GM23248 (cell line): ENCODE data around the gene GBGT1. TPM values are rescaled to one million over a fixed set of nuclear protein-coding genes. Genes with fewer than 3 reads are reported as not detected.

Experiments used
- DNase-seq: peaks from one replicate; pipeline ENCODE4 v3.0.0-alpha.2; 2015
- H2AFZ ChIP-seq: fragments of 200-600 bp; sonication (generic); 2 replicates; pipeline ENCODE4 v1.6.1; 2016; ENCODE audit warnings: antibody characterized with exemption
- H3F3A ChIP-seq: fragments of 200-600 bp; sonication (generic); 2 replicates; pipeline ENCODE4 v1.6.1; 2016; ENCODE audit warnings: mild to moderate bottlenecking, antibody characterized with exemption, mixed run types; ENCODE audit not compliant: insufficient read depth
- H3K27ac ChIP-seq: fragments of 200-600 bp; sonication (generic); 2 replicates; pipeline ENCODE4 v1.5.1; 2016; ENCODE audit warnings: mild to moderate bottlenecking
- H3K27me3 ChIP-seq: fragments of 200-600 bp; sonication (generic); replicated peaks from 2 replicates; pipeline ENCODE4 v1.6.1; 2016; ENCODE audit warnings: mild to moderate bottlenecking; ENCODE audit not compliant: insufficient read depth
- H3K36me3 ChIP-seq: fragments of 200-600 bp; sonication (generic); 2 replicates; pipeline ENCODE4 v1.6.1; 2016; ENCODE audit warnings: low read depth, mild to moderate bottlenecking
- H3K4me1 ChIP-seq: fragments of 200-600 bp; sonication (generic); 2 replicates; pipeline ENCODE4 v1.6.1; 2016; ENCODE audit warnings: mild to moderate bottlenecking; ENCODE audit not compliant: insufficient read depth
- H3K4me2 ChIP-seq: fragments of 200-600 bp; sonication (generic); one replicate; pipeline ENCODE4 v1.6.1; 2016; ENCODE audit warnings: mild to moderate bottlenecking; ENCODE audit not compliant: unreplicated experiment
- H3K4me3 ChIP-seq: fragments of 200-600 bp; sonication (generic); 2 replicates; pipeline ENCODE4 v1.5.1; 2016; ENCODE audit warnings: mild to moderate bottlenecking
- H3K79me2 ChIP-seq: fragments of 200-600 bp; sonication (generic); 2 replicates; pipeline ENCODE4 v1.6.1; 2016; ENCODE audit warnings: mild to moderate bottlenecking; ENCODE audit not compliant: insufficient read depth
- H3K9ac ChIP-seq: fragments of 200-600 bp; sonication (generic); 2 replicates; pipeline ENCODE4 v1.6.1; 2016; ENCODE audit warnings: mild to moderate bottlenecking
- H3K9me2 ChIP-seq: fragments of 200-600 bp; sonication (generic); 2 replicates; pipeline ENCODE4 v1.6.1; 2016; ENCODE audit warnings: mixed run types, mild to moderate bottlenecking, moderate library complexity; ENCODE audit not compliant: insufficient read depth
- H3K9me3 ChIP-seq: fragments of 200-600 bp; sonication (generic); one replicate; pipeline ENCODE4 v1.6.1; 2017; ENCODE audit warnings: low read depth
- H4K20me1 ChIP-seq: fragments of 200-600 bp; sonication (generic); 2 replicates; pipeline ENCODE4 v1.6.0; 2016; ENCODE audit not compliant: insufficient read depth
- EZH2 ChIP-seq: fragments of 200-600 bp; sonication (generic); IDR thresholded peaks from 2 replicates; pipeline ENCODE4 v1.6.1; 2018; ENCODE audit warnings: antibody characterized with exemption, mild to moderate bottlenecking; ENCODE audit not compliant: insufficient read depth, poor library complexity, severe bottlenecking
- EZH2phosphoT487 ChIP-seq: fragments of 200-600 bp; sonication (generic); IDR thresholded peaks from 2 replicates; pipeline ENCODE4 v1.6.1; 2018; ENCODE audit warnings: antibody characterized with exemption, moderate library complexity, mild to moderate bottlenecking, low read depth; ENCODE audit not compliant: insufficient read depth
- WGBS, 2 experiments: methylation state at CpG; one replicate each; pipeline ENCODE4 v1.1.6; 2015 to 2017; ENCODE audit warnings: low lambda C conversion rate in 2 of 2, low coverage in 1 of 2; ENCODE audit errors: missing lambda C conversion rate in 2 of 2; 5-methylcytosine and 5-hydroxymethylcytosine counted together
- in situ Hi-C: fragments of 300-500 bp; cut with MboI; formaldehyde crosslinking; loops from 2 replicates; pipeline ENCODE4 v1.15.0; 2020
- polyA plus RNA-seq: library from polyadenylated mRNA; unstranded; fragments of >200 nt; fragmentation: Nextera tagmentation; extraction: Ambion mirVana; gene quantifications from 2 replicates; pipeline ENCODE4 v1.2.1, GENCODE V29; 2016
- total RNA-seq: library from RNA; depleted of rRNA; stranded (reverse); fragments of >200 nt; shearing (Covaris generic); gene quantifications from 2 replicates; pipeline ENCODE4 v1.2.3, GENCODE V29; 2014

The GBGT1 gene
- total and polyA plus RNA-seq, 2 experiments from 2014 or later = 0.95 to 3.1 TPM

DNA sequence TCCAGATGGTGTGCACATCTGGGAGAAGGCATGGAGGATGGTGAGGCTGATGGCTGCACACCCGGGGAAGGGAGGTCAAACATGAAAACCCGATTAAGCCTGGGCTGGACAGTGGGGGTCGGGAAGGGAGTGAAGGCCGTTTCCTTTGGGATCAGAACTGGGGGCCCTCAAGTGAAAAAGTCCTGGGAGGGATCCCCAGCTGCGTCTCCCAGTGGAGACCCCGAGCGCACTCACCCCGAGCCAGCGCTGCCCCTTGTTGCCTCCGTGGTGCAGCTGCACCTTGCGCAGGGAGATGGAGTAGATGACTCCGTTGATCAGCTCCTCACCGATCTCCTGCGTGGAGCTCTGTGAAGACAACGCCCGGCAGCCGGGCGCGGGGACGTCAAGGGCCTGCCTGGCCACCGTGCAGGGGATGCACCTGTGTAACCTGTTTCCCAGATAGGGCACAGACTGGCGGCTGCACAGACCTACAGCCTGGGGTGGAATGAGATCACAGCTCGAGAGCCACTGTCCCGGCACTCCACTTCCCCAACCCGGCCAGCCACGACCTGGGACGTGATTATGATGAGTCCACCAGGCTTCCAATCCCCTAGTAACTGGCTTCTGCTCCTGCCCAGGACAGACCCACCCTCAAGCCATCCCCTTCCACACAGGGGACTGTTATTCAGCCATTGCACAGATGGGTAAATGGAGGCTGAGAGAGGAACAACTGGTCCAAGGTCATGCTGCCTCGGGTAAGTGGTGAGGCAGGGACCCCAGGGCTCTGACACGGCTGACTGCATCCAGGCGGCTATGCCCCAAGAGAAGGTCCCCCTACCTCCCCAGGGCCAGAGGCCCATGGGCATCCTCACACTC is 51.7 kb downstream of the GBGT1 start:
- H3K9me3 ChIP-seq = no peaks in the 10 kb centered on the region
- in situ Hi-C loops = no loop called here
- no peak for TF ChIP-seq EZH2
- TF ChIP-seq EZH2phosphoT487 = no peak
- DNase-seq = no peak
- H3K4me3 ChIP-seq = no peak overlapping the region
- H3K4me2 ChIP-seq = no peak overlapping the region
- H3K27ac ChIP-seq = no peak overlapping the region
- H3K27me3 ChIP-seq = no peaks in the 10 kb centered on the region
- 87% methylated on average over 30 of the region's 30 CpGs for WGBS, 2 experiments
- H4K20me1 ChIP-seq = no peaks in the 10 kb centered on the region; the same call in 1 of the 2 replicates
- H3K79me2 ChIP-seq = peaks cover 55% of the 10 kb centered on the region
- H3F3A ChIP-seq = no peaks in the 10 kb centered on the region
- H3K9me2 ChIP-seq = no peaks in the 10 kb centered on the region
- peaks cover 20% of the 10 kb centered on the region; the same call in 1 of the 2 replicates for H3K4me1 ChIP-seq
- H3K36me3 ChIP-seq = peaks cover 6% of the 10 kb centered on the region; the same call in 1 of the 2 replicates
- no peak overlapping the region for H3K9ac ChIP-seq
- no peak overlapping the region for H2AFZ ChIP-seq

DNA sequence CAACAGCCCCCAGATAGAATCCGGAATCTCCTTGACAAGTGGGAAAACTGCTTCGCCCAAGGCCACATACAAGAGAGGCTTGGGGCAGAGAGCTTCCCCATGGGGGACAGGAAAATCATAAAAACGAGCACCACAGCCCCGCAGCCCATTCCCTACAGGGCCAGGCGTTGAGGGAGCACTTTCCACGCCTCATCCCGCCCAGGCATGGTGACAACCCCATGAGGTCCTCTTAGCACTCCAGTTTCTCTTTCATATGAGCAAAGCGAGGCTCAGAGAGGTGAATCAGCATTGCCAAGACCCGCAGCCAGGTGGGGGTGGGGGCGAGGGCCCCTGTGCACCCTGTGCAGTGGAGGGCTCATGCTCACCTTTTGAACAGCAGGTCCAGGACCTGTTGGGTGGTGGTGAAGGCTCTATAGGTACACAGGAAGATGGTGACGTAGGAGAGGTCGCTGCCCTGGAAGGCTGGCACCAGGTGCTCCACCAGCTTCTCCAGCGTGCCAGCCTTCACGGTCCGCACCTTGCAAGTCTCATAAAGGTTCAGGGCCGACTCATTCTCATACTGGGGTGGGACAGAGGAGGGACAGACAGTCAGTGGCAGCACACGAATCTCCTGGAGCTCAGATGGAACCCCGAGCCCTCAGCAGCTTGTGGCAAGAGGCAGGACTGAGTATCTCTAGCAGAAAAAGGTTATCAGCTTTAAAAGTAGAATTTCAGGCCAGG is 53.6 kb downstream of the GBGT1 start:
- Histone ChIP-seq H3K9me3 (no peaks in the 10 kb centered on the region), H3F3A (no peaks in the 10 kb centered on the region), H3K27ac (no peak overlapping the region), H3K9ac (no peak overlapping the region), H2AFZ (no peak overlapping the region), H4K20me1 (no peaks in the 10 kb centered on the region), H3K4me3 (no peak overlapping the region), H3K4me1 (peaks cover 13% of the 10 kb centered on the region; the same call in 1 of the 2 replicates), H3K9me2 (no peaks in the 10 kb centered on the region), H3K4me2 (no peak overlapping the region), H3K79me2 (peaks cover 36% of the 10 kb centered on the region), H3K36me3 (peaks cover 6% of the 10 kb centered on the region; the same call in 1 of the 2 replicates), H3K27me3 (no peaks in the 10 kb centered on the region)
- 92 to 97% methylated on average over 18 of the region's 18 CpGs for WGBS, 2 experiments
- in situ Hi-C loops = loop anchor here (5.0 kb wide), 1 partner anchor 37 kb away; no protein-coding TSS in a partner anchor
- TF ChIP-seq EZH2 (no peak), EZH2phosphoT487 (no peak)
- DNase-seq = no peak

DNA sequence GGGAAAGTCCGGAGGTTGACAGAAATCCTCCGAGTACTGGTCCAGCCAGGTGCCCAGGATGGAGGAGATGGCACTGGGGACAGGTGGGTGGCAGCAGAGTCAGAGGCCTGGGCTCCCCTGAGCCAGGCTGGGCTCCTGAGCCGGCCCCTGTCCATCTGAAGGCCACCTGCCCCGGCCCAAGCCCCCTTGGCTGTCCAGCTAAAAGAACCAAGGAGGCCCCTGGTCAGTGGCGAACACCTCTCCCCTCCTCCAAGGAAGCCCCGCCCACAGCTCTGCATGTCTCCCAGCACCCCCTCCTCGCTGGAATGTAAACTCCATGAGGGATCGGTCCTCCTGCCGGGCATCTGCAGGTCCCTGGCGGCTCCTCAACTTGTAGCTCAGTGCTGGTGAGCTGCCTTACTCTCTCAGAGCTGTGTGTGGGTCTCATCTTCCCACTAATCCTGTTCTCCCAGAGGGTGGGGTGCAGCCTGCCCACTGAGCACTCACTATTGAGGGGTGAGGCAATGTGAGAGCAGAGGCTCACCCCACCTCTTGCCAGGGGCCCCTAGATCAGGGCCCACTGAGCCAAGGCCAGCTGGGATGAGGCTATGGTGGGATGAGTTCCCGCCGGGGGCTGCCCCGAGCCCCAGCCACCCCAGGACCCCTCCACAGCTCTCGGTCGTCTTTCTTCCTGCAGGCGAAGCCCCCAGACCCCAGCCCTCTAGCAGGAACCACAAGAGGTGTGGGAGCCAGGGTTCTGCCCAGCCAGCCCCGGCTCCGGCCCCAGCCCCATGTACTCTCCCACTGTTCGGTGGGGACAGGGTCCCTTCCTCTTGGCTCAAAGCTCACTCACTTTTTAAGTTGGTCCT is 54.7 kb downstream of the GBGT1 start:
- Histone ChIP-seq H3K79me2 (peaks cover 25% of the 10 kb centered on the region), H3K9me3 (no peaks in the 10 kb centered on the region), H3K9ac (no peak overlapping the region), H3K27me3 (no peaks in the 10 kb centered on the region), H3K4me1 (peaks cover 9% of the 10 kb centered on the region; the same call in 1 of the 2 replicates), H2AFZ (no peak overlapping the region), H4K20me1 (no peaks in the 10 kb centered on the region), H3K27ac (no peak overlapping the region), H3K9me2 (no peaks in the 10 kb centered on the region), H3K36me3 (peaks cover 6% of the 10 kb centered on the region; the same call in 1 of the 2 replicates), H3F3A (no peaks in the 10 kb centered on the region), H3K4me2 (no peak overlapping the region), H3K4me3 (no peak overlapping the region)
- in situ Hi-C loops = loop anchor here (5.0 kb wide), 1 partner anchor 38 kb away; no protein-coding TSS in a partner anchor
- DNase-seq = no peak
- no peak for TF ChIP-seq EZH2phosphoT487
- TF ChIP-seq EZH2 = no peak
- 87% methylated on average over 16 to 19 of the region's 19 CpGs for WGBS, 2 experiments
